GM18858 (cell line): Measurements from ENCODE around the gene SEZ6L.

Source experiments
- ATAC-seq: cut with Tn5 transposase; IDR thresholded peaks from one replicate; pipeline ENCODE4 v1.9.1; 2021; ENCODE audit not compliant: unreplicated experiment

Gene SEZ6L

DNA sequence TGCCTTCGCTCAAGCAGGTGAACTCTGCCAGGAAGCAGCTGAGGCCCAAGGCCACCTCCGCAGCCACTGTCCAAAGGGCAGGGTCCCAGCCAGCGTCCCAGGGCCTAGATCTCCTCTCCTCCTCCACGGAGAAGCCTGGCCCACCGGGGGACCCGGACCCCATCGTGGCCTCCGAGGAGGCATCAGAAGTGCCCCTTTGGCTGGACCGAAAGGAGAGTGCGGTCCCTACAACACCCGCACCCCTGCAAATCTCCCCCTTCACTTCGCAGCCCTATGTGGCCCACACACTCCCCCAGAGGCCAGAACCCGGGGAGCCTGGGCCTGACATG lies 123.4 kb downstream of the SEZ6L start:
- ATAC-seq = no peak

DNA sequence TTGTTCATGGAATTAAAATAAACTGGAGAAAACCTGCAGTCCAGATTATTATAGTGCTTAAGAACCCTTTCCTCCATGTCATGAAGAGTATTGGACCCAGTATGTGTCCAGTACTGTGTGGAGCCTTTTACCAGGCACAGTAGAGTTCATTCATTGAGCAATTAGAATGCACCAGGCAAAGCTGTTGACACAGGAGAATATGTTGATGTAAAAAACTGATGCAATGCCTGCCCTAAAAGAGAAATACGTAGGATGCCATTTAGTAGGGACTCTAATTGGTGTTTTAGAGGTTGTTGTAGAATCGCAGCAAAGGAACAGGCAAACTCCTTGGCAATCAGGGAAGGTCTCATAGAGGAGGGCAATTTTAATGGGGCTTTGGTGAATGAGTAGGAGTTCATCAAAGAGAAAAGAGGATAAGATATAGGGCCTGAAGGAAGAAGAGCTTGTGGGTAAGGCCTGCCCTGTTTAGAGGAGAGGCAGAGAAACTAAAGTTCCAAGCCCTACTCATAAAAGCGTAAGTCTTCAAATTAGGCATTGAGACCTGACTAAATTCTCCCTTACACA lies 126.4 kb downstream of the SEZ6L start:
- ATAC-seq = no peak

DNA sequence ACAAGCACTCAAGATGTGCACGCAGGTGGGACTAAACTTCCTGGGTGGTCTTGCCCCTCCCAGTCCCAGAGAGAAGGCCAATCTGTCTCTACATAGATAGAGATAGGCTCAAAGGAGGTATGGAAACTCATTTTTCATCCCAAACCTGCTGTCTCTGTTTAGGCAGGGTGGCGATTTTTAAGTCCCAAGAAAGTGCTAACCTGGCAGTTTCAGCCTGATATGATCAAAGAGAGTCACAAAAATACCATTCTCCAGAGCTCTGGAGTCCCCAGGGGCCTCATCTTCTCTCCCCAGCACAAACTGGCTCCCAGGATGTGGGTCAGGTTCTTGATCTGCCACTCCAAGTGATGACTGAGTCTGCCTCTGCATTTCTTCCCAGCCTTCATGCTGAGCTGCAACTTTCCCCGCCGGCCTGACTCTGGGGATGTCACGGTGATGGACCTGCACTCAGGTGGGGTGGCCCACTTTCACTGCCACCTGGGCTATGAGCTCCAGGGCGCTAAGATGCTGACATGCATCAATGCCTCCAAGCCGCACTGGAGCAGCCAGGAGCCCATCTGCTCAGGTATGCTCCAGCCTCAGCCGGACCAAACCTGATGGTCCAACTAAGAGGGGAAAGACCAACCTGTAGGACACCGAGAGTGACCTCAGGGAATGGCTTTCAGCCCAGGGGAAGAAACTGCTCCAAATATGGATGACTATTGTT lies 129.5 kb downstream of the SEZ6L start:
- ATAC-seq = no peak

- ATAC-seq = no peak
These were observed 133.5 kb downstream of the SEZ6L start for GRCh38 chr22:26302726-26303125.

GRCh38 chr22:26303475-26303874 lies 134.2 kb downstream of the SEZ6L start:
- ATAC-seq = no peak

DNA sequence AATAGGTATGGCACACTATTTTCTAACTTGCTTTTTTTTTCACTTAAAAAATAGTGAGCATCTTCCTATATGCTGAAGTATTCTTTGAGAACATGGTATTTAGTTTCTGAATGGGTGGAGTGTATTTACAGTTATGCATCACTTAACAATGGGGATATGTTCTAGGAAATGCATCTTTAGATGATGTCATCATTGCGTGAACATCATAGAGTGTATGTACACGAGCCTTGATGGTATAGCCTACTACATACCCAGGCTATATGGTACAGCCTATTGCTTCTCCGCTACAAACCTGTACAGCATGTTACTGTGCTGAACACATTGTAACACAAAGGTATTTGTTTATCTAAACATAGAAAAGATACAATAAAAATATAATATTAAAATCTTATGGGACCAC lies 135.5 kb downstream of the SEZ6L start:
- no peak for ATAC-seq

GRCh38 chr22:26308467-26308866 lies 139.2 kb downstream of the SEZ6L start:
- no peak for ATAC-seq

- no peak for ATAC-seq
These were observed 141.4 kb downstream of the SEZ6L start for GRCh38 chr22:26310616-26311015.

- no peak for ATAC-seq
These were observed 144.0 kb downstream of the SEZ6L start for GRCh38 chr22:26313291-26313690.

GRCh38 chr22:26314171-26314570 lies 144.9 kb downstream of the SEZ6L start:
- no peak for ATAC-seq

GRCh38 chr22:26314656-26315055 lies 145.4 kb downstream of the SEZ6L start:
- no peak for ATAC-seq

DNA sequence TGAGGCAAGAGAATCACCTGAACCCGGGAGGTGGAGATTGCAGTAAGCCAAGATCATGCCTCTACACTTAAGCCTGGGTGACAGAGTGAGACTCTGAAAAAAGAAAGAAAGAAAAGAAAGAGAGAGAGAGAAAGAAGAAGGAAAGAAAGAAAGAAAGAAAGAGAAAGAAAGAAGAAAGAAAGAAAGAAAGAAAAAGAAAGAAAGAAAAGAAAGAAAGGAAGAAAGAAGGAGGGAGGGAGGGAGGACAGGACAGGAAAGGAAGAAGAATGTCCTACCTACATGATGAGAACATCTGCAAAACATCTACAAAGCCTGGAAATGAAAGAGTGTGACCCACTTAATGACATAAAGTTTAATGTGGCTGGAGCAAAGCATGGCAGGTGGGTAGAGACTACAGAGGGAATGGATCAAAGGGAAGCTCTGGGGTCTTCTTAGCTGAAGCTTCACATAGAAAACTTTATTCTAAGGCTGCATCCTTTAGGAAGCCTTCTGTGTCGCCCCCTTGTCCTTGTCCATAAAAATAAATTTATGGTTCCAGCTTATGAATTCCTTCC lies 147.5 kb downstream of the SEZ6L start:
- no peak for ATAC-seq

DNA sequence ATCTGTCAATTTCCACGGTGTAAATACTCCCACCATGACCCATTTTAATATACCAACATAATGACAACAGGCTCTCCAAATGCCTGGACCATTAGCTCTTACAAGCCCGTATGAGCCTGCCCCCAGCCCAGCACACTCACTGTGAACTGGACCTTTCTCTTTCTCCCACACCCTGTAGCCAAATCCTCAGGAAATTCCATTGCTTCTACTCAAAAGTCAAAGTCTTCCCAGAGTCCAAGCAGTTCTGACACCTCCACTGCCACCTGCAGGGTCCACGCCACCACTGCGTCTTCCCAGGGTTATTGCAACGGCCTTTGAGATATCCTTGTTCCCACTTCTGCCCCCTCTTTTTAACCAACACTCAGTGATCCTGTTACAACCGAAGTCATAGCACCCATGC lies 149.7 kb downstream of the SEZ6L start:
- no peak for ATAC-seq

DNA sequence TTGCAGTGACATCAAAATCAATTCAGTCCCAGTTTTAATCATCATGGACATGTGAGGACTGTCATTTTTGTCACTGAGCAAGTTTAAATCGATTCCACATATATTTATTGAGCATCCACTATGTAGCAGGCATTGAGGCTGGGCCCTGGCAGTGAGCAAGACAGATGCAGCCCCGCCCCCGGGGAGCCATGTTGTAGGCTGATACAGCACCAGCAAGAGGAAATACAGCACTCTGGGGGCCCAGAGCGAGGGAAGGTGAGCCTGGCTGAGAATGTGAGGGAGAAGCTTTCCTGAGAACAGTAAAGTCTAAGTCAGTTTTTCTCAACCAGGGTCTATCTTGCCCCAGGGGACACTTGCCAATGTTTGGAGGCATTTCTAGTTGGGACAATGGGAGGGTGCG lies 151.2 kb downstream of the SEZ6L start:
- no peak for ATAC-seq

GRCh38 chr22:26321469-26321913 lies 152.2 kb downstream of the SEZ6L start:
- ATAC-seq = no peak

DNA sequence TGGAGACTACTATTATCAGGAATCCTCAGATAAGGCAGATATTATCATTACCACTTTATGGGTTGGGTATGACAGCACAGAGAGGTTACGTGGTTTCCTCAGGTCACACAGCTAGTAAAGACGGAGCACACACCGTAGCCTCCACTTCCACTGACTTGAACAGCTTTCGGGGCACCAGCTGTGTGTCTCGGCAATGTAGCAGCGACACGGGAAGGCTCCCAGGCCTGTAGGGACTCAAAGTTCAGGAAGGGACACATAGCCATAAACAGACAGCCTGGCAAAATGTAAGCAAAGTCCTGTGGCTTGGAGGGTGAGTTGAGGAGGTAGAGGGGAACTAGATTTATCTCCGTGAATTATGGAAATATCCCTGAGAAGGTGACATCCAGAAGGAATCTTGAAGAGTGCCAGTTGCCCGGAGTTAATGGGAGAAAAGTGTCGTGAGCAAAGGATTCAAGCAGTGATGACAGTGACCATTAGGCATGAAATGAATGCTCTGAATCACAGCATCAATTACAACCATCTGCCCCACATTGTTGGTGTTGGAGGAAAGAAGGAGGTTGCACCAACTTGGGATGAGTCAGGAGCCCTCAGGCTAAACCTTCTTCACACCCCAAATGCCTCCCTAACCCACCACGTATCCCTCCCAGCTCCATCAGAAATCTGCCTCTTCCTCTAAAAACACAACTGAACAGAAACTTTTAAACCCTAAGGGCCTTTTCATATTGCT lies 153.1 kb downstream of the SEZ6L start:
- no peak for ATAC-seq

- no peak for ATAC-seq
These were observed 153.8 kb downstream of the SEZ6L start for GRCh38 chr22:26323013-26323412.

DNA sequence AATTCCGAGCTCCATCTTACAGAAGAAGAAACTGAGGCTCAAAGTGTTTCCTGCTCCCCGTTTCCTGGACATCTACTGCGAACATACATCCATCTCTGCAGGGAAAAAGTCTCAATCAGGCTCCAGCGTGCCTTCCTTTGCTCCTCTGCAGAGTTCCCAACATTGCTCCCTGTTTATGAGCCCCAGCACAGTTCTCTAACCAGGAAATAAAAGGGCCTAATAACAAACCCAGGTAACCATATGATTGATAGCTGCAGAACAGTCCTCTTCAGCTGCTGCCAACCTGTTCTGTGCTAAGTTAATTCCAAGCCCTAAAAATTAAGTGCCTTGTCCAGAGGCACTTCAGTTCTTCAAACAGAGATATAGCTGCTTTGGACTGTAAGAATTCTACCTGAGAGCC lies 154.9 kb downstream of the SEZ6L start:
- ATAC-seq = no peak

DNA sequence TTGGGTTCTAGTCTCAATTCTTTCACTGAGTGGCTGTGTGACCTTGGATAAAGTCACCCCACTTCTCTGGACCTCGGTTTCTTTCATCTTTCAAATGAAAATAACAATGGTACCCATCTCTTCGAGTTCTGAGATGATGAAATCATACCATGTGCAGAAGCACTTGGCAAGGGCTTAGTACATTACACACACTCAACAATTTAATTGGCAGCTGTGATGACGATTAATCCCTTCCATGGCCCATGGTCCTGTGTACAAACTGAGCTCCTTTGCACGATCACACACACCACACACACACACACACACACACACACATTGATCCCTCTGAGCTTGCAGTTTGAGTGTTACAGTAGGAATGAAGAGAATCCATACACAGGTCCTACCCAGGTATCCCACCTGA lies 156.4 kb downstream of the SEZ6L start:
- no peak for ATAC-seq

DNA sequence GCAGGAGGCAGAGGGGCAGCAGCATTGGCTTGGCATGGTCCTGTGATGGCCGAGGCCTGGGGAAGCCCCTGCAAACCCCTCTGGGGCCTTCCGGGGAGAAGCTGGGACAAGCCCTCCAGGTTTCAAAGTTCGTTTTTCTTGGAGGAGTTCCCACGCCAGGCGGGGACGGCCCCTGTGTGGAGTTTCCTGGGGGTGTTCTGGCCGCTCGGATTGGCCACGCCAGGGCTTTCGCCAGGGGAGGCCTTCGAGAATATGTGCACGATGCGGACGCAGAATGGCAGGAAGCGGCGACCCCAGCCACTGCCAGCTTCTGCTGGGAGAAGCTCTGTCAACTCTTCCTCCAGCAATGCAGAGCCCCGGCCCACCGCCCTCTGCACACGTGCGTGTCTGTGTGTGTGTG lies 157.5 kb downstream of the SEZ6L start:
- no peak for ATAC-seq

DNA sequence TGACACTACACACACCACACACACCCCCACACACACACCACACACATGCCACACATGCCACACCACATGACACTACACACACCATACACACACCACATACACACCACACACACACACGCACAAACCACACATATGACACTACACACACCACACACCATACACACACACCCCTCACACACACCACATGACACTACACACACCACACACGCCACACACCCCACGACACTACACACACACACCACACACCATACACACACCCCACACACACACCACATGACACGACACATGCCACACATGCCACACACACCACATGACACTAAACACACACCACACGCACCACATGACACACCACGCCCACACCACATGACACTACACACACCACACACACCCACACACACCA lies 158.0 kb downstream of the SEZ6L start:
- ATAC-seq = no peak

GRCh38 chr22:26328221-26328620 lies 159.0 kb downstream of the SEZ6L start:
- ATAC-seq = no peak
